HG03460 (cell line): ENCODE measurements around the gene C3orf80.
"Not testable (repeated sequence)": the region's sequence is repeated elsewhere in the genome, so short reads cannot be mapped to it uniquely, and the experiment has no call there.

Source experiments
- ATAC-seq: cut with Tn5 transposase; IDR thresholded peaks from one replicate; pipeline ENCODE4 v1.9.1; 2021; ENCODE audit not compliant: unreplicated experiment

The C3orf80 gene

GRCh38 chr3:160225176-160226025 lies at the start of gene C3orf80:
Gene C3orf80 (plus strand): TSS chr3:160225422. CDS start chr3:160225636, 214 bp downstream.
- ATAC-seq, result peak; percentile 66

- ATAC-seq, result no peak
Measured at GRCh38 chr3:160176923-160177322, 48.3 kb upstream of the C3orf80 start.

- not testable (repeated sequence) for ATAC-seq
Measured at GRCh38 chr3:160178661-160179060, 46.6 kb upstream of the C3orf80 start.

- ATAC-seq, result not testable (repeated sequence)
Measured at GRCh38 chr3:160179403-160179802, 45.8 kb upstream of the C3orf80 start.

GRCh38 chr3:160179906-160180305 lies 45.3 kb upstream of the C3orf80 start:
- ATAC-seq, result no peak

GRCh38 chr3:160180581-160181216 lies 44.5 kb upstream of the C3orf80 start:
- no peak for ATAC-seq

- no peak for ATAC-seq
Measured at GRCh38 chr3:160183345-160184076, 41.7 kb upstream of the C3orf80 start.

- ATAC-seq, result no peak
Measured at GRCh38 chr3:160184655-160185054, 40.6 kb upstream of the C3orf80 start.

GRCh38 chr3:160185751-160186150 lies 39.5 kb upstream of the C3orf80 start:
- no peak for ATAC-seq

- no peak for ATAC-seq
Measured at GRCh38 chr3:160187288-160187687, 37.9 kb upstream of the C3orf80 start.

GRCh38 chr3:160192310-160193029 lies 32.8 kb upstream of the C3orf80 start:
- no peak for ATAC-seq

GRCh38 chr3:160193644-160194192 lies 31.5 kb upstream of the C3orf80 start:
- ATAC-seq, result no peak

- no peak for ATAC-seq
Measured at GRCh38 chr3:160194438-160194837, 30.8 kb upstream of the C3orf80 start.

- no peak for ATAC-seq
Measured at GRCh38 chr3:160195106-160195505, 30.1 kb upstream of the C3orf80 start.

GRCh38 chr3:160196511-160197104 lies 28.6 kb upstream of the C3orf80 start:
- no peak for ATAC-seq

GRCh38 chr3:160199108-160199507 lies 26.1 kb upstream of the C3orf80 start:
- ATAC-seq, result no peak

- ATAC-seq, result peak; percentile 62
Measured at GRCh38 chr3:160200353-160200752, 24.9 kb upstream of the C3orf80 start.

GRCh38 chr3:160204396-160205011 lies 20.7 kb upstream of the C3orf80 start:
- not testable (repeated sequence) for ATAC-seq

- no peak for ATAC-seq
Measured at GRCh38 chr3:160205606-160206005, 19.6 kb upstream of the C3orf80 start.

GRCh38 chr3:160210341-160210740 lies 14.9 kb upstream of the C3orf80 start:
- no peak for ATAC-seq
